GM21717 (cell line): Measurements from ENCODE around the gene RNF113B.

Experiments
- ATAC-seq: cut with Tn5 transposase; IDR thresholded peaks from one replicate; pipeline ENCODE4 v1.9.1; 2021; ENCODE audit warnings: mild to moderate bottlenecking, moderate library complexity; ENCODE audit not compliant: unreplicated experiment

The RNF113B gene

GRCh38 chr13:98175823-98176222, 1.2 kb downstream of the RNF113B start:
- no peak for ATAC-seq

DNA sequence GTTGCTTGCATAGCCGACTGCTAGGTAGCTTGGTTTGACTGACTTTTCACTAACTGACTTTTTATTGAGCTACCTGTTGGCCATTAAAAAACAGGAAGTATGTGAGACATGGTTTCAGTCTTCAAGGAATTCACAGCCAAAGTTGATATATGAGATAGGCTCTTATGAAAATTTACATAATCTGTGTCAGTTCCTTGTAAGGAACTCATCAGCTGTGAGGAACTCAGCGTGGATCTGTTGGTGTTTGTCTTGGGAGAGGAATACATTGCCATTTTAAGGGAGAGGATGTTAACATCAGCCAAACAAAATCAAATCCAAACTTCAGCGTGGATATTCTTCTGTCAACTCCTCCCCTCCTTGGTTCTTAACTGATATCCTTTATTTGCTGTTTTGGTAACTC, 2.0 kb downstream of the RNF113B start:
- ATAC-seq, result no peak

GRCh38 chr13:98174307-98174706, 2.8 kb downstream of the RNF113B start:
- ATAC-seq, result no peak

DNA sequence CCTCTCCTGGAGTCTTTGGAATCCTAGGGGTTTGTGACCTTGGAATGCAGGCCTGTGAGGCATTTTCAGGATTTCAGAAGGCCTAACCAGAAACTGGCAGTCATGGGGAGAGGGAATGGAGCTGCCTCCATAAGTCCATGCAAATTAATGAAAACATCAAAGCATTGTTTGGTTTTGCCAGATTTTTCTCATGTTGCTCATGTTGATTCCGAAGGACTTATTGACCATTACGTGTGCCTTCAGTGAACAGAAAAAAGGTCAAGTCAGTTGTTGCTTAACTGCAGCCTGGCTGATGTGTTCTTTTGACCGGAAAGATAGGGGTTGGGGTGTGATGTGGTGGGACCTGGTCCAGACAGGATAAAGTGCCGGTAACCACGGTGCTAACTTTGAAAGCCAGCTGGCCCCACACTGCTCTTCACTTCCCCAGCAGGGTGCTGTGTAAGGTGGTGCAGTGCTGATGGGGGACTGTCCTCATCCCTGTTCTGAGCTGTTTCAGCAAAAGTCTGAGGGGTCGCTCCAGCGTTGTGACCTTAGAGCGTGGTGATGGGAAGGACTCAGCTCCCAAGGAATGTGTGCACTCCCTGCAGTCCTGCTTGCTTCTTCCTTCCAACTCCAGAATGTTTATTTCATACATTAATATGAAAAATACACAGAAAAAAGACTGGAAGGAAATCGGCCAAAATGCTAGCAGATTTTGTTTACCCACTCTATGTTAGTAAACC, 3.5 kb downstream of the RNF113B start:
- ATAC-seq, result no peak

- no peak for ATAC-seq
These were observed 4.3 kb downstream of the RNF113B start for GRCh38 chr13:98172590-98173422.

DNA sequence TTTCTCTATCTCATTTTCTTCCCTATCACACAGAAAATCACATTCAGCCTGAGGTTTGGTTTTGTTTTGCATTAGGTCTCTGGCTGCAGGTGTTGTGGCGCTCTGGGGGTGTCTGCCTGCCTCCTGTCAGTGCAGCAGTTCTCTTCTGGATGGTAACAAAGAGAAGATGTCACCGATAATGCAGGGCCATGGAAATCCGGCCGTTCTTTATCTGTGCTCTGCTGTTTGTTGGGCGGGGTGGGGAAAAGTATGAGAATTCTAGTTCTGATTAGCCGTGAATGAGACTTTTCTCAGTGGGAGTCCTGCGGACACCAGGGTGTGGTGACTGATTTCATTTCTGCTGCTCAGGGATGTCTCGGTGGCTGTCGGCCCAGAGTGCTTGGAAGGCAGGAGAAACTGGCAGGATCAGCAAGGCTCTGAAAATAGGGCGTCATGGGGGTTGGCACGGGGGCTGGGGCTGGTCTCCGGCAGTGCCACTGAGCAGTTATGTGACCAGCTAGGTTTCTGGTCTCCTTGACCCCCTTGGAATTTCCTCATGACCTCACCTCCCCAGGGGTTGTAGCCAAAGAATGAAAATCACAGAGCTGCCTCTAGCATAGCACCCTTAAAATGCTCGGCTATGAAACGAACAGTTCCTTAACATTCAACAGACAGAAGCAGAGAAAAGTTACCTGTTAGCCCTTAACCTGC, 5.0 kb downstream of the RNF113B start:
- ATAC-seq, result no peak

- ATAC-seq, result no peak
These were observed 7.7 kb downstream of the RNF113B start for GRCh38 chr13:98169331-98169730.

DNA sequence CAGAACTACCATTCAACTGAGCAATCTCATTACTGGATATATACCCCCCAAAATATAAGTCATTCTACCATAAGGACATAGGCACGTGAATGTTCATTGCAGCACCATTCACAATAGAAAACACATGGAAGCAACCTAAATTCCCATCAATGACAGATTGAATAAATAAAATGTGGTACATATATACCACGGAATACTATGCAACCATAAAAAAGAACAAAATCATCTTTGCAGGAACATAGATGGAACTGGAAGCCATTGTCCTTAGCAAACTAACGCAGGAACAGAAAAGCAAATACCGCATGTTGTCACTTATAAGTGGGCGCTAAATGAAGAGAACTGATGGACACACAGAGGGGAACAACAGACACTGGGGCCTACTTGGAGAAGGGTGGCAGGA, 14.1 kb downstream of the RNF113B start:
- ATAC-seq, result no peak

- ATAC-seq, result no peak
These were observed 18.7 kb downstream of the RNF113B start for GRCh38 chr13:98158172-98158899.

- no peak for ATAC-seq
These were observed 19.5 kb downstream of the RNF113B start for GRCh38 chr13:98157609-98158008.

- no peak for ATAC-seq
These were observed 19.9 kb downstream of the RNF113B start for GRCh38 chr13:98157188-98157587.

GRCh38 chr13:98156259-98156658, 20.8 kb downstream of the RNF113B start:
- no peak for ATAC-seq

GRCh38 chr13:98155475-98156109, 21.5 kb downstream of the RNF113B start:
- no peak for ATAC-seq

- no peak for ATAC-seq
These were observed 26.1 kb downstream of the RNF113B start for GRCh38 chr13:98150832-98151479.

GRCh38 chr13:98147521-98147920, 29.5 kb downstream of the RNF113B start:
- no peak for ATAC-seq

GRCh38 chr13:98144801-98145350, 32.2 kb downstream of the RNF113B start:
- ATAC-seq, result no peak

DNA sequence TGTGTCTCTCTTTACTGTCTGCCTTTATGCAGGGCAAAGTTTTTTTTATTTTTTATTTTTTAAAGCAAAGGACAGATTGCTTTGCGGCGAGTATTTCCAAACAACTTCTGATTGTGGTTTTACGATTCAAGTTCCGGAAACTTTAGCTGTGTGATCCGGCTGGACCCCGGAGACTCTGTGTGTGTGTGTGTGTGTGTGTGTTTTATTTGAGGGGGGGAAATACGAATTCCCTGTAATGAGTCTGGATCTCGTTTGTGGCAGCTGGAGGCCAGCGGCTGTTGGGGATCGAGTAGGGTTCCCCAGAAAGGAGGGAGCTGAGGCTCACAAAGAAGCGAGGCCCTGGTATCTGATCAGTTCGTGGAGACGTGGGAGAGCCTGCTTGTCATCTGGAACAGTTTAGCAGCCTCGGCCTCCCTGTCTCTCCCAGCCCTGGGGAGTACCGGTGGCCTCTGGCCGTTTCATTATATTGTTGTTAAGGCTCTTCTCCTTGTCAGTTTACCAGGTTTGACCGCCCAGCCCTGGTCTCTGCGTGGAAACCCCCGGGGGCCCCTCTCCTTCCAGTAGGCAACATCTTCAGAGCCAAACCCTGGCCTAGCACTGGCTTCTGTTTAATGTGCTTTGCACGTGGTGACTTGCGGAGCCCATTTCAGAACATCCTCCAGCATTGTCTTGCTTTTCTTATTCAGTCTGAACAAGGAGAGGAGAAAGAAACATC, 32.9 kb downstream of the RNF113B start:
- ATAC-seq, result no peak

- no peak for ATAC-seq
These were observed 33.5 kb downstream of the RNF113B start for GRCh38 chr13:98143601-98144026.

- peak; percentile 15 for ATAC-seq
These were observed 33.9 kb downstream of the RNF113B start for GRCh38 chr13:98143157-98143553.
